Tibial artery (tissue), 4 donors: ENCODE data around the gene SDHAF2.

Experiments used
- DNase-seq, 2 donors: peaks; one replicate each; pipeline ENCODE4 v3.0.0-alpha.2; 2019
- H3K27ac ChIP-seq, 2 donors: fragments of 200-600 bp; sonication (generic) in 1 of 2; 1 replicate in 1 of 2; 2 replicates in 1 of 2; pipeline ENCODE4 v1.5.1; 2018 to 2019; ENCODE audit warnings: mild to moderate bottlenecking in 1 of 2
- H3K27me3 ChIP-seq, 2 donors: fragments of 200-600 bp; sonication (generic) in 1 of 2; one replicate each; pipeline versions ENCODE4 v1.5.1 to v1.6.0; 2016 to 2019
- H3K36me3 ChIP-seq, 3 donors: fragments of 200-600 bp; sonication (generic) in 2 of 3; one replicate each; pipeline ENCODE4 v1.5.1; 2016 to 2019; ENCODE audit warnings: mild to moderate bottlenecking in 2 of 3
- H3K4me1 ChIP-seq, 4 donors: fragments of 200-600 bp; sonication (generic) in 2 of 4; 1 replicate in 3 of 4; 2 replicates in 1 of 4; pipeline ENCODE4 v1.5.1; 2016 to 2019
- H3K4me3 ChIP-seq, 2 donors: fragments of 200-600 bp; sonication (generic) in 1 of 2; 1 replicate in 1 of 2; 2 replicates in 1 of 2; pipeline ENCODE4 v1.5.1; 2018 to 2019; ENCODE audit warnings: mild to moderate bottlenecking in 2 of 2
- H3K9me3 ChIP-seq, 3 donors: fragments of 200-600 bp; sonication (generic) in 1 of 3; one replicate each; pipeline ENCODE4 v1.5.1; 2016 to 2019
- intact Hi-C: fragments of 100-400 bp; cut with DNase I; formaldehyde crosslinking; loops from one replicate; pipeline ENCODE4 v1.15.0; 2023; ENCODE audit warnings: low total_unique reads
- TF ChIP-seq, protein P1 (sequence below), 2 experiments: fragments of 200-600 bp in 1 of 2; fragments of 450-650 bp in 1 of 2; IDR thresholded peaks; one replicate each; pipeline ENCODE4 v1.5.1; 2017 to 2019; ENCODE audit warnings: antibody characterized with exemption in 2 of 2, mild to moderate bottlenecking in 1 of 2, moderate library complexity in 1 of 2

The SDHAF2 gene

DNA sequence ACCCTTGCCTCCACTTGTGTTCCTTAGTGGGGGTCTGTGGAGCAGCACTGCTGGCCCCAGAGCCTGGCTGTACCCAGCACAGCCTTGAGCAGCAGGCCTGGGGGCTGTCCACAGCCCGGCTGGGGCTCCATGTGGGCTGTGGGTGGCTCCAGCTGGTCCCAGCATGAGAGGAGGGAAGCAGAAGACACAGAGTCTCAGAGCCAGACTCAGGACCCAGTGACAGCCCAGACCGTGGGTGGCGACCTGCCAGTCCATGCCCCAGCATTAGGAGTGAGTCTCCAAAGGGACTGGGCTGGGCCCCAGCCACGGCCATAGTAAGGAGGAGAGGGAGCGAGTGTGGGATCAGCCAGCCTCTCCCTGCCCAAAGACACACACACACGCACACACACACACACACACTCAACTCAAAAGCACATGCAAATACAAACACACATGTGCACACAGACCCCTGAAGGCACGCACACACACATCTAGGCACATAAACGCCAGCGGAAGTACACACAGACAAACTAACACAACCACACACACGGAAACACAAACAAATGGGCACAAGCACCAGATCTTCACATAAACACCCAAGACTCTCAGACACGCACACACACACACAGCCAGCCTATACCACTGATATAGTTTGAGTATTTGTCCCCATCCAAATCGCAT lies 61.9 kb downstream of the SDHAF2 start:
- TF ChIP-seq, protein P1, sequence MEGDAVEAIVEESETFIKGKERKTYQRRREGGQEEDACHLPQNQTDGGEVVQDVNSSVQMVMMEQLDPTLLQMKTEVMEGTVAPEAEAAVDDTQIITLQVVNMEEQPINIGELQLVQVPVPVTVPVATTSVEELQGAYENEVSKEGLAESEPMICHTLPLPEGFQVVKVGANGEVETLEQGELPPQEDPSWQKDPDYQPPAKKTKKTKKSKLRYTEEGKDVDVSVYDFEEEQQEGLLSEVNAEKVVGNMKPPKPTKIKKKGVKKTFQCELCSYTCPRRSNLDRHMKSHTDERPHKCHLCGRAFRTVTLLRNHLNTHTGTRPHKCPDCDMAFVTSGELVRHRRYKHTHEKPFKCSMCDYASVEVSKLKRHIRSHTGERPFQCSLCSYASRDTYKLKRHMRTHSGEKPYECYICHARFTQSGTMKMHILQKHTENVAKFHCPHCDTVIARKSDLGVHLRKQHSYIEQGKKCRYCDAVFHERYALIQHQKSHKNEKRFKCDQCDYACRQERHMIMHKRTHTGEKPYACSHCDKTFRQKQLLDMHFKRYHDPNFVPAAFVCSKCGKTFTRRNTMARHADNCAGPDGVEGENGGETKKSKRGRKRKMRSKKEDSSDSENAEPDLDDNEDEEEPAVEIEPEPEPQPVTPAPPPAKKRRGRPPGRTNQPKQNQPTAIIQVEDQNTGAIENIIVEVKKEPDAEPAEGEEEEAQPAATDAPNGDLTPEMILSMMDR (IDR thresholded peaks at IDR 0.05): no peak
- Histone ChIP-seq H3K9me3 (no peaks in the 10 kb centered on the region), H3K4me1 (peaks cover 0 to 34% (median 25%) of the 10 kb centered on the region in 4 donors), H3K27me3 (no peaks in the 10 kb centered on the region), H3K27ac (no peak overlapping the region), H3K36me3 (peaks cover 0 to 7% (median 0%) of the 10 kb centered on the region in 3 donors), H3K4me3 (no peak overlapping the region)
- intact Hi-C loops: no loop called here
- no peak for DNase-seq

DNA sequence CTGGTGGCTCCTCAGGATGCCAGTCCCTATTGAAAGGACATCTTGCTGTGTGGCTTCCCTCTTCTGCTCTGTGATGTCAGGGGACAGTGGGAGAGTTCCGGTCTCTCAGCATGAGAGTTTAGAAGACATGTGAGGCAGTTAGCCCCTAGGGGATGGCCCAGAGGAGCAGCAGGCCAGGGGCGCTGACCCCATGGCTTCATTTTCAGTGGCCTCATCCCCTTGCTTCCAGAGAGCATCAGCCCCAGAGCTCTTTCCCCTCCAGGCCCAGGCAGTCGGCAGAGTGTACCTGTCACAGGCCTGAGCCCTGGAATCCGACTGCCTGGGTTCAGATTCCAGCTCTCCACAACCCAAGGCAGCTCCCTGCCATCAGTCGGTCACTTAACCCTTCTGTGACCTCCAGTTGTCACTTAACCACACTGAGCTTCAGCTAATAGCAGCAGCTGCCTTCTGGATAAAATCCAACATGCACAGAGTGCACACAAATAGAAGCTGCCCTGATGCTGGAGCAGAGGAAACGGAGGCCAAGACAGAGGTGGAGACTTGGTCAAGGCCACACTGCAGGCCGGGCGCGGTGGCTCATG lies 64.5 kb downstream of the SDHAF2 start:
- Histone ChIP-seq H3K27me3 (no peaks in the 10 kb centered on the region), H3K4me3 (no peak overlapping the region), H3K36me3 (no peaks in the 10 kb centered on the region), H3K4me1 (peaks cover 0 to 15% (median 13%) of the 10 kb centered on the region in 4 donors), H3K9me3 (no peaks in the 10 kb centered on the region), H3K27ac (peak overlapping the region in 1 of 2 donors; percentile 22)
- intact Hi-C loops: no loop called here
- no peak for DNase-seq
- TF ChIP-seq, protein P1 (IDR thresholded peaks at IDR 0.05): no peak

DNA sequence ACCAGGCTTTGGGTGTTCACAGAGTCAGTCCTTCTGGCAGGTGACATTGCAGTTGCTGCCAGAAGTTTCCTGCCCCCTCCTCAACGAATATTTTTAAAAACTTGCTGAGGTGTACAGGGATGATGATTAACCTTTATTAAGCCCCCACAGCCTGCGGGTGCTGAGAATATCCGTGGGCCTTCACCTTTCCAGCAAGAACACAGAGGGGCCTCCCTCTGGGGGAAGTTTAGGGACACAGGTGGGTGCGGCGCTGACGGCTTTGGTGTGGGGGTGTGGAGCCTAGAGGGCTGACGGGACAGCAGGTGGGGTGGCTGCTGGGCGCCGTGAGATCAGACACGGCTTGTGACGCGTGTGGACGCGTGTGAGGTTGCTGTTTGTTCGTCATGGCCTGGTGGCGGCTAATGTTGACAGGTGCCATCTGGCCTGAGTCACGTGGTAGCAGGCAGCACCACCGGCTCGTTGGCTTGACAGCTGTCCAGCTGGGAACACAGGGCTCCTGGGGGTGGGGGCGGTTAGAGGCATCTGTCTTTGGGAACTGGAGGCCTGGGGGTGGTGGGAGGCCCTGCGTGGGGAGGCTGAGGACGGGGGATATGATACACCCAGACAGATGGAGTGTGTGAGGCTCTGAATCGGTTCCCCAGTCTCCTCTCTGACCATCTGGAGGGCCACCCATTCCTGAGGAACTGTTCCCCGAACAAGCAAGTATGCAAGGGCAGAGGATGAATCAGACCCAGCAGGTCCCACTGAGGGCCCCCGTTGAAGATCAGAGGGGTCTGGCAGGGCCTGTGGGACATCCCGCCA lies 66.1 kb downstream of the SDHAF2 start:
- Histone ChIP-seq H3K36me3 (no peaks in the 10 kb centered on the region), H3K27ac (no peak overlapping the region), H3K9me3 (no peaks in the 10 kb centered on the region), H3K4me1 (no peaks in the 10 kb centered on the region), H3K4me3 (no peak overlapping the region), H3K27me3 (no peaks in the 10 kb centered on the region)
- no peak for DNase-seq
- TF ChIP-seq, protein P1 (IDR thresholded peaks at IDR 0.05): no peak
- intact Hi-C loops: no loop called here
